ENCODE results near the gene FLT4.

DNA sequence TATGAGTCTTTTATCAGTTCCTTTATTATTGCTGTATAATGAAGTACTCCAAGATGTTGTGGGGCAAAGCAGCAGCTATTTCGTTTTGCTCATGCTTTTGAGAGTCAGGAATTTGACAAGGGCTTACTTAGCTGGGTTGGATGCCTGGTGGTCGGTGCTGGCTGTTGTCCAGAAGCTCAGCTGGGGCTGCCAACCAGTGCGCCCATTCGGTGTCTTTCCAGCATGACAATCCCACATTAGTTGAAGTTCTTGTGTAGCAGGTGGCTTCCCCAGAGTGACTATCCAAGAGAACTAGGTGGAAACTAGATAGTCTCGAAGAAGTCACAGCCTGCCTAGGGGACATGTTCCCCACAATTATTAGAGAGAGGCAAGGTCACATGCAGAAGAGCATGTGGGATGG is 3.4 kb upstream of the FLT4 start:
- TF ChIP-seq GATA2 (IDR thresholded peaks at IDR 0.05; ENCODE audit: low read depth, low read length), result no peak
- TF ChIP-seq GATA3 (IDR thresholded peaks at IDR 0.05; ENCODE audit: low read depth, low read length), result no peak
